Measurements from ENCODE around the gene AP2S1. TPM values are rescaled to one million over a fixed set of nuclear protein-coding genes. Genes with fewer than 3 reads are reported as not detected.
"Not testable (repeated sequence)": the region's sequence is repeated elsewhere in the genome, so short reads cannot be mapped to it uniquely, and the experiment has no call there.

Gene AP2S1
- total RNA-seq, 2 experiments from 2014 or later: 151 to 154 TPM

GRCh38 chr19:46882034-46882433 is 31.4 kb upstream of the AP2S1 start:
- CTCF ChIA-PET: interaction anchor here (0.9 to 1.6 kb wide), 2 partner anchors 8 to 131 kb away, joined by 3 to 4 read pairs; no protein-coding TSS in a partner anchor
- no peak for DNase-seq
- ATAC-seq: no peak
- POLR2A ChIA-PET: no interaction called here
- Mint-ChIP-seq H3K36me3 (ENCODE audit: low read depth) (no peaks in the 10 kb centered on the region), H3K9me3 (ENCODE audit: insufficient read depth) (no peaks in the 10 kb centered on the region), H3K4me1 (ENCODE audit: low read depth) (peaks cover 5% of the 10 kb centered on the region), H3K27ac (no peak overlapping the region), H3K4me3 (no peak overlapping the region), H3K27me3 (ENCODE audit: low read depth) (no peaks in the 10 kb centered on the region)

GRCh38 chr19:46881092-46881491 is 30.4 kb upstream of the AP2S1 start:
- DNase-seq (no peak), ATAC-seq (no peak)
- no peaks in the 10 kb centered on the region for H3K27me3 Mint-ChIP-seq (ENCODE audit: low read depth)
- no peaks in the 10 kb centered on the region for H3K9me3 Mint-ChIP-seq (ENCODE audit: insufficient read depth)
- ChIA-PET POLR2A (no interaction called here), CTCF (interaction anchor here (0.9 to 1.6 kb wide), 3 partner anchors 9 to 132 kb away, joined by 3 to 4 read pairs (median 3); no protein-coding TSS in a partner anchor)
- peaks cover 5% of the 10 kb centered on the region for H3K4me1 Mint-ChIP-seq (ENCODE audit: low read depth)
- H3K36me3 Mint-ChIP-seq (ENCODE audit: low read depth): no peaks in the 10 kb centered on the region
- H3K27ac Mint-ChIP-seq: no peak overlapping the region
- no peak overlapping the region for H3K4me3 Mint-ChIP-seq

- ChIA-PET CTCF (interaction anchor here (1.4 to 1.6 kb wide), 2 partner anchors 10 to 133 kb away, joined by 3 to 4 read pairs; no protein-coding TSS in a partner anchor), POLR2A (no interaction called here)
- Mint-ChIP-seq H3K9me3 (ENCODE audit: insufficient read depth) (no peaks in the 10 kb centered on the region), H3K27ac (no peak overlapping the region), H3K27me3 (ENCODE audit: low read depth) (no peaks in the 10 kb centered on the region), H3K36me3 (ENCODE audit: low read depth) (no peaks in the 10 kb centered on the region), H3K4me3 (no peak overlapping the region), H3K4me1 (ENCODE audit: low read depth) (peaks cover 5% of the 10 kb centered on the region)
- ATAC-seq (no peak), DNase-seq (no peak)
Measured at GRCh38 chr19:46880431-46880830, 29.8 kb upstream of the AP2S1 start.

GRCh38 chr19:46878613-46879375 is 28.1 kb upstream of the AP2S1 start:
- Mint-ChIP-seq H3K4me3 (no peak overlapping the region), H3K27ac (no peak overlapping the region), H3K9me3 (ENCODE audit: insufficient read depth) (no peaks in the 10 kb centered on the region), H3K4me1 (ENCODE audit: low read depth) (peaks cover 5% of the 10 kb centered on the region), H3K36me3 (ENCODE audit: low read depth) (no peaks in the 10 kb centered on the region), H3K27me3 (ENCODE audit: low read depth) (no peaks in the 10 kb centered on the region)
- CTCF ChIA-PET: interaction anchor here (1.3 to 1.5 kb wide), 2 partner anchors 9 to 113 kb away, joined by 3 to 4 read pairs; no protein-coding TSS in a partner anchor
- POLR2A ChIA-PET: no interaction called here
- DNase-seq: no peak
- no peak for ATAC-seq

- no peaks in the 10 kb centered on the region for H3K36me3 Mint-ChIP-seq (ENCODE audit: low read depth)
- ChIA-PET POLR2A (no interaction called here), CTCF (no interaction called here)
- H3K9me3 Mint-ChIP-seq (ENCODE audit: insufficient read depth): no peaks in the 10 kb centered on the region
- H3K4me3 Mint-ChIP-seq: no peak overlapping the region
- H3K4me1 Mint-ChIP-seq (ENCODE audit: low read depth): peaks cover 5% of the 10 kb centered on the region
- no peak overlapping the region for H3K27ac Mint-ChIP-seq
- DNase-seq: no peak
- no peaks in the 10 kb centered on the region for H3K27me3 Mint-ChIP-seq (ENCODE audit: low read depth)
- no peak for ATAC-seq
Measured at GRCh38 chr19:46875657-46876056, 25.0 kb upstream of the AP2S1 start.

GRCh38 chr19:46875234-46875633 is 24.6 kb upstream of the AP2S1 start:
- H3K27me3 Mint-ChIP-seq (ENCODE audit: low read depth): no peaks in the 10 kb centered on the region
- no peak overlapping the region for H3K4me3 Mint-ChIP-seq
- CTCF ChIA-PET: no interaction called here
- POLR2A ChIA-PET: no interaction called here
- H3K9me3 Mint-ChIP-seq (ENCODE audit: insufficient read depth): no peaks in the 10 kb centered on the region
- H3K36me3 Mint-ChIP-seq (ENCODE audit: low read depth): no peaks in the 10 kb centered on the region
- DNase-seq: no peak
- no peak for ATAC-seq
- H3K4me1 Mint-ChIP-seq (ENCODE audit: low read depth): peaks cover 5% of the 10 kb centered on the region
- H3K27ac Mint-ChIP-seq: no peak overlapping the region

- Mint-ChIP-seq H3K9me3 (ENCODE audit: insufficient read depth) (no peaks in the 10 kb centered on the region), H3K36me3 (ENCODE audit: low read depth) (no peaks in the 10 kb centered on the region), H3K27me3 (ENCODE audit: low read depth) (no peaks in the 10 kb centered on the region), H3K4me3 (no peak overlapping the region), H3K4me1 (ENCODE audit: low read depth) (peaks cover 8% of the 10 kb centered on the region), H3K27ac (no peak overlapping the region)
- POLR2A ChIA-PET: no interaction called here
- DNase-seq (no peak), ATAC-seq (no peak)
- CTCF ChIA-PET: interaction anchor here (0.7 kb wide), 1 partner anchor 159 kb away, joined by 3 read pairs; no protein-coding TSS in a partner anchor
Measured at GRCh38 chr19:46872967-46873366, 22.3 kb upstream of the AP2S1 start.

- H3K27ac Mint-ChIP-seq; ATAC-seq; H3K9me3 Mint-ChIP-seq (ENCODE audit: insufficient read depth); H3K4me3 Mint-ChIP-seq; CTCF ChIA-PET; DNase-seq; H3K27me3 Mint-ChIP-seq (ENCODE audit: low read depth); H3K36me3 Mint-ChIP-seq (ENCODE audit: low read depth); POLR2A ChIA-PET: not testable (repeated sequence)
- H3K4me1 Mint-ChIP-seq (ENCODE audit: low read depth): peaks cover 14% of the 10 kb centered on the region
Measured at GRCh38 chr19:46871173-46871572, 20.5 kb upstream of the AP2S1 start.

GRCh38 chr19:46868025-46868802 is 17.6 kb upstream of the AP2S1 start:
- POLR2A ChIA-PET: no interaction called here
- peaks cover 2% of the 10 kb centered on the region for H3K36me3 Mint-ChIP-seq (ENCODE audit: low read depth)
- peaks cover 22% of the 10 kb centered on the region for H3K4me1 Mint-ChIP-seq (ENCODE audit: low read depth)
- no peaks in the 10 kb centered on the region for H3K27me3 Mint-ChIP-seq (ENCODE audit: low read depth)
- CTCF ChIA-PET: interaction anchor here (2.1 kb wide), 1 partner anchor 145 kb away, joined by 6 read pairs; no protein-coding TSS in a partner anchor
- no peak overlapping the region for H3K4me3 Mint-ChIP-seq
- H3K27ac Mint-ChIP-seq: no peak overlapping the region
- ATAC-seq: no peak
- H3K9me3 Mint-ChIP-seq (ENCODE audit: insufficient read depth): no peaks in the 10 kb centered on the region
- DNase-seq: no peak

- Mint-ChIP-seq H3K4me1 (ENCODE audit: low read depth) (peaks cover 22% of the 10 kb centered on the region), H3K27ac (no peak overlapping the region), H3K9me3 (ENCODE audit: insufficient read depth) (no peaks in the 10 kb centered on the region), H3K36me3 (ENCODE audit: low read depth) (peaks cover 2% of the 10 kb centered on the region), H3K4me3 (no peak overlapping the region), H3K27me3 (ENCODE audit: low read depth) (no peaks in the 10 kb centered on the region)
- CTCF ChIA-PET: interaction anchor here (2.1 kb wide), 1 partner anchor 146 kb away, joined by 6 read pairs; no protein-coding TSS in a partner anchor
- ATAC-seq (no peak), DNase-seq (no peak)
- POLR2A ChIA-PET: no interaction called here
Measured at GRCh38 chr19:46867170-46867569, 16.5 kb upstream of the AP2S1 start.

GRCh38 chr19:46866407-46867136 is 15.9 kb upstream of the AP2S1 start:
- Mint-ChIP-seq H3K27me3 (ENCODE audit: low read depth) (no peaks in the 10 kb centered on the region), H3K27ac (no peak overlapping the region), H3K36me3 (ENCODE audit: low read depth) (peaks cover 2% of the 10 kb centered on the region), H3K9me3 (ENCODE audit: insufficient read depth) (no peaks in the 10 kb centered on the region), H3K4me3 (no peak overlapping the region), H3K4me1 (ENCODE audit: low read depth) (peaks cover 22% of the 10 kb centered on the region)
- ATAC-seq (no peak), DNase-seq (no peak)
- ChIA-PET CTCF (interaction anchor here (1.3 to 2.1 kb wide), 2 partner anchors 125 to 147 kb away, joined by 5 to 6 read pairs; no protein-coding TSS in a partner anchor), POLR2A (no interaction called here)

Data from activated CD8-positive, alpha-beta T cell treated with anti-CD3 and anti-CD28 coated beads, Interleukin-2, amount 10 ng/mL, durations not matched to agents 7 days and 5 days (primary cell).